H1 (cell line): ENCODE results near the gene C19orf38. TPM values are rescaled to one million over a fixed set of nuclear protein-coding genes. Genes with fewer than 3 reads are reported as not detected.

Experiments
- BRCA1 ChIP-seq: IDR thresholded peaks from 2 replicates; pipeline ENCODE4 v1.6.1; 2012; ENCODE audit warnings: low read depth, low read length, improper control_type of control experiment
- CHD1 ChIP-seq: IDR thresholded peaks from 2 replicates; pipeline ENCODE4 v1.6.1; 2012; ENCODE audit warnings: low read depth, low read length, improper control_type of control experiment
- EZH2 ChIP-seq: fragments of 200-600 bp; sonication (generic); IDR thresholded peaks from 2 replicates; pipeline ENCODE4 v1.7.1; 2012; ENCODE audit warnings: low read depth, mild to moderate bottlenecking, moderate library complexity, low read length, inconsistent platforms; ENCODE audit not compliant: severe bottlenecking
- FOSL1 ChIP-seq: IDR thresholded peaks from 2 replicates; pipeline ENCODE4 v1.6.1; 2011; ENCODE audit warnings: mild to moderate bottlenecking, low read depth, low read length, moderate library complexity; ENCODE audit not compliant: insufficient read depth
- GTF2F1 ChIP-seq: IDR thresholded peaks from 2 replicates; pipeline ENCODE4 v1.6.1; 2012; ENCODE audit warnings: low read depth, low read length, improper control_type of control experiment, borderline replicate concordance
- MAFK ChIP-seq: IDR thresholded peaks from 2 replicates; pipeline ENCODE4 v1.6.1; 2012; ENCODE audit warnings: low read depth, mild to moderate bottlenecking, improper control_type of control experiment, low read length
- NANOG ChIP-seq: IDR thresholded peaks from 2 replicates; pipeline ENCODE4 v1.6.1; 2011; ENCODE audit warnings: low read length, low read depth, mild to moderate bottlenecking, inconsistent platforms; ENCODE audit not compliant: insufficient read depth, poor library complexity, severe bottlenecking
- POLR2AphosphoS5 ChIP-seq: IDR thresholded peaks from 2 replicates; pipeline ENCODE4 v1.6.1; 2011; ENCODE audit warnings: low read depth, low read length
- SIX5 ChIP-seq: IDR thresholded peaks from 2 replicates; pipeline ENCODE4 v1.6.1; 2011; ENCODE audit warnings: mild to moderate bottlenecking, low read depth, low read length
- ZNF274 ChIP-seq: IDR thresholded peaks from 2 replicates; pipeline ENCODE4 v1.7.0; 2012; ENCODE audit warnings: low read length, borderline replicate concordance; ENCODE audit errors: extremely low read depth
- polyA plus RNA-seq, 7 experiments: library from polyadenylated mRNA; depleted of rRNA in 3 of 7; stranded (reverse) in 5 of 7; unstranded in 2 of 7; fragments of >200 nt in 5 of 7; fragments of 200-250 nt in 2 of 7; gene quantifications; 1 replicate in 5 of 7; 2 replicates in 1 of 7; 4 replicates in 1 of 7; pipeline versions ENCODE4 v1.2.1 to v1.2.3, GENCODE V29; 2011 to 2013; ENCODE audit warnings: missing spikeins in 2 of 7, mixed read lengths in 2 of 7
- total RNA-seq: library from RNA; stranded (reverse); fragmentation: NEBNext Ultra II Directional; extraction: Animal tissue kit (Norgen Biotek cat#: 25700); gene quantifications from 2 replicates; pipeline ENCODE4 v1.2.1, GENCODE V29; 2021
- TF ChIP-seq, protein P1 (sequence below): fragments of 300-600 bp; sonication (generic); IDR thresholded peaks from 2 replicates; pipeline ENCODE4 v1.7.1; 2012; ENCODE audit warnings: low read length, moderate library complexity, mild to moderate bottlenecking, inconsistent platforms; ENCODE audit not compliant: insufficient replicate concordance

C19orf38 gene
- total and polyA plus RNA-seq, 2 of the 8 experiments (the other 6 are each of a cell fraction or from before 2014, with no cell fraction given), result 0.53 TPM; not detected in 1

DNA sequence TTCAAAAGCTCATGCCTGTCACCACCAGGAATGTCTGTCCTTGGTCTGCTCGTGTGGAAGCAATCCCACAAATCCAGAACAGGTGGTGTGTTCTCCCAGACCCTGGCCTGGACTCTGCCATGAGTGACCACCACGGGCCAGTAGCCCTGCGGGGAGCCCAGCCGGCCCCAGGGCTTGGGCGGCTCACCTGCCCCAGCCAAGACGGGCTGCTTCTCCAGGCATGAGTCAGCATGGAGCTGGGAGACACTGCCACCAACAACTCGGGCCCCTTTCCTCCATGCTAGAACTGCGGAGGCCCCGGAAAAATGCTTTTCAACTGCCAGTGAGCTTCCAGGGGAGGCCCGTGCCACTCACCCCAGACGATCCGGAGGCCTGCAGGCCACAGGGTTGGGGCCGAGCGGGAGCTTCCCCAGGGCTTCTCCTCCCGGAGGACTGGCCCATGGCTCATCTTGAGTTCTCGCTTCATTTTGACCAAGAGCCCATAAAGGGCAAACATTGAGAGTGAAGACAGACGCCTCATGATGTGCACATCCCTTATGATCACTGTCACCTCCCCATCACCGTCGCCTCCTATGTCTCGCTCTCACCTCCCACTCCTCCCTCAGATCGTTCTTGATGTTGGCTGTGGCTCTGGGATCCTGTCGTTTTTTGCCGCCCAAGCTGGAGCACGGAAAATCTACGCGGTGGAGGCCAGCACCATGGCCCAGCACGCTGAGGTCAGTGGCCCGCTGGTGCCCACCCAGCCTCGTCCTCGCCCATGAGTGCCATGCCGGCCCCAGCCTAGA is 63.6 kb downstream of the C19orf38 start (continued):
- TF ChIP-seq, protein P1, sequence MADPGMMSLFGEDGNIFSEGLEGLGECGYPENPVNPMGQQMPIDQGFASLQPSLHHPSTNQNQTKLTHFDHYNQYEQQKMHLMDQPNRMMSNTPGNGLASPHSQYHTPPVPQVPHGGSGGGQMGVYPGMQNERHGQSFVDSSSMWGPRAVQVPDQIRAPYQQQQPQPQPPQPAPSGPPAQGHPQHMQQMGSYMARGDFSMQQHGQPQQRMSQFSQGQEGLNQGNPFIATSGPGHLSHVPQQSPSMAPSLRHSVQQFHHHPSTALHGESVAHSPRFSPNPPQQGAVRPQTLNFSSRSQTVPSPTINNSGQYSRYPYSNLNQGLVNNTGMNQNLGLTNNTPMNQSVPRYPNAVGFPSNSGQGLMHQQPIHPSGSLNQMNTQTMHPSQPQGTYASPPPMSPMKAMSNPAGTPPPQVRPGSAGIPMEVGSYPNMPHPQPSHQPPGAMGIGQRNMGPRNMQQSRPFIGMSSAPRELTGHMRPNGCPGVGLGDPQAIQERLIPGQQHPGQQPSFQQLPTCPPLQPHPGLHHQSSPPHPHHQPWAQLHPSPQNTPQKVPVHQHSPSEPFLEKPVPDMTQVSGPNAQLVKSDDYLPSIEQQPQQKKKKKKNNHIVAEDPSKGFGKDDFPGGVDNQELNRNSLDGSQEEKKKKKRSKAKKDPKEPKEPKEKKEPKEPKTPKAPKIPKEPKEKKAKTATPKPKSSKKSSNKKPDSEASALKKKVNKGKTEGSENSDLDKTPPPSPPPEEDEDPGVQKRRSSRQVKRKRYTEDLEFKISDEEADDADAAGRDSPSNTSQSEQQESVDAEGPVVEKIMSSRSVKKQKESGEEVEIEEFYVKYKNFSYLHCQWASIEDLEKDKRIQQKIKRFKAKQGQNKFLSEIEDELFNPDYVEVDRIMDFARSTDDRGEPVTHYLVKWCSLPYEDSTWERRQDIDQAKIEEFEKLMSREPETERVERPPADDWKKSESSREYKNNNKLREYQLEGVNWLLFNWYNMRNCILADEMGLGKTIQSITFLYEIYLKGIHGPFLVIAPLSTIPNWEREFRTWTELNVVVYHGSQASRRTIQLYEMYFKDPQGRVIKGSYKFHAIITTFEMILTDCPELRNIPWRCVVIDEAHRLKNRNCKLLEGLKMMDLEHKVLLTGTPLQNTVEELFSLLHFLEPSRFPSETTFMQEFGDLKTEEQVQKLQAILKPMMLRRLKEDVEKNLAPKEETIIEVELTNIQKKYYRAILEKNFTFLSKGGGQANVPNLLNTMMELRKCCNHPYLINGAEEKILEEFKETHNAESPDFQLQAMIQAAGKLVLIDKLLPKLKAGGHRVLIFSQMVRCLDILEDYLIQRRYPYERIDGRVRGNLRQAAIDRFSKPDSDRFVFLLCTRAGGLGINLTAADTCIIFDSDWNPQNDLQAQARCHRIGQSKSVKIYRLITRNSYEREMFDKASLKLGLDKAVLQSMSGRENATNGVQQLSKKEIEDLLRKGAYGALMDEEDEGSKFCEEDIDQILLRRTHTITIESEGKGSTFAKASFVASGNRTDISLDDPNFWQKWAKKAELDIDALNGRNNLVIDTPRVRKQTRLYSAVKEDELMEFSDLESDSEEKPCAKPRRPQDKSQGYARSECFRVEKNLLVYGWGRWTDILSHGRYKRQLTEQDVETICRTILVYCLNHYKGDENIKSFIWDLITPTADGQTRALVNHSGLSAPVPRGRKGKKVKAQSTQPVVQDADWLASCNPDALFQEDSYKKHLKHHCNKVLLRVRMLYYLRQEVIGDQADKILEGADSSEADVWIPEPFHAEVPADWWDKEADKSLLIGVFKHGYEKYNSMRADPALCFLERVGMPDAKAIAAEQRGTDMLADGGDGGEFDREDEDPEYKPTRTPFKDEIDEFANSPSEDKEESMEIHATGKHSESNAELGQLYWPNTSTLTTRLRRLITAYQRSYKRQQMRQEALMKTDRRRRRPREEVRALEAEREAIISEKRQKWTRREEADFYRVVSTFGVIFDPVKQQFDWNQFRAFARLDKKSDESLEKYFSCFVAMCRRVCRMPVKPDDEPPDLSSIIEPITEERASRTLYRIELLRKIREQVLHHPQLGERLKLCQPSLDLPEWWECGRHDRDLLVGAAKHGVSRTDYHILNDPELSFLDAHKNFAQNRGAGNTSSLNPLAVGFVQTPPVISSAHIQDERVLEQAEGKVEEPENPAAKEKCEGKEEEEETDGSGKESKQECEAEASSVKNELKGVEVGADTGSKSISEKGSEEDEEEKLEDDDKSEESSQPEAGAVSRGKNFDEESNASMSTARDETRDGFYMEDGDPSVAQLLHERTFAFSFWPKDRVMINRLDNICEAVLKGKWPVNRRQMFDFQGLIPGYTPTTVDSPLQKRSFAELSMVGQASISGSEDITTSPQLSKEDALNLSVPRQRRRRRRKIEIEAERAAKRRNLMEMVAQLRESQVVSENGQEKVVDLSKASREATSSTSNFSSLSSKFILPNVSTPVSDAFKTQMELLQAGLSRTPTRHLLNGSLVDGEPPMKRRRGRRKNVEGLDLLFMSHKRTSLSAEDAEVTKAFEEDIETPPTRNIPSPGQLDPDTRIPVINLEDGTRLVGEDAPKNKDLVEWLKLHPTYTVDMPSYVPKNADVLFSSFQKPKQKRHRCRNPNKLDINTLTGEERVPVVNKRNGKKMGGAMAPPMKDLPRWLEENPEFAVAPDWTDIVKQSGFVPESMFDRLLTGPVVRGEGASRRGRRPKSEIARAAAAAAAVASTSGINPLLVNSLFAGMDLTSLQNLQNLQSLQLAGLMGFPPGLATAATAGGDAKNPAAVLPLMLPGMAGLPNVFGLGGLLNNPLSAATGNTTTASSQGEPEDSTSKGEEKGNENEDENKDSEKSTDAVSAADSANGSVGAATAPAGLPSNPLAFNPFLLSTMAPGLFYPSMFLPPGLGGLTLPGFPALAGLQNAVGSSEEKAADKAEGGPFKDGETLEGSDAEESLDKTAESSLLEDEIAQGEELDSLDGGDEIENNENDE, result no peak
- no peak for TF ChIP-seq SIX5
- TF ChIP-seq BRCA1, result no peak
- no peak for TF ChIP-seq GTF2F1
- no peak for TF ChIP-seq CHD1
- TF ChIP-seq FOSL1, result no peak
- no peak for TF ChIP-seq EZH2
- TF ChIP-seq NANOG, result no peak
- TF ChIP-seq POLR2AphosphoS5, result no peak
- TF ChIP-seq ZNF274, result no peak
- TF ChIP-seq MAFK, result no peak
